H9 (cell line): Measurements from ENCODE around the gene ALG14. TPM values are rescaled to one million over a fixed set of nuclear protein-coding genes. Genes with fewer than 3 reads are reported as not detected.

Experiments
- DNase-seq: peaks from one replicate; pipeline ENCODE4 v3.0.0-alpha.2; 2017
- H2AFZ ChIP-seq: one replicate; pipeline ENCODE4 v1.6.1; 2013; ENCODE audit warnings: mild to moderate bottlenecking, low read length, control low read depth, moderate library complexity
- H2AK5ac ChIP-seq: 2 replicates; pipeline ENCODE4 v1.6.1; 2013; ENCODE audit warnings: low read length, control low read depth, mixed read lengths; ENCODE audit not compliant: insufficient read length
- H2BK120ac ChIP-seq: one replicate; pipeline ENCODE4 v1.6.1; 2013; ENCODE audit warnings: low read depth, mild to moderate bottlenecking, low read length, control low read depth, inconsistent platforms; ENCODE audit not compliant: poor library complexity, severe bottlenecking
- H2BK12ac ChIP-seq: 2 replicates; pipeline ENCODE4 v1.6.1; 2013; ENCODE audit warnings: low read length, control low read depth, mixed read lengths, low read depth; ENCODE audit not compliant: insufficient read length
- H2BK15ac ChIP-seq: 2 replicates; pipeline ENCODE4 v1.6.1; 2013; ENCODE audit warnings: low read depth, low read length, control low read depth
- H2BK20ac ChIP-seq: one replicate; pipeline ENCODE4 v1.6.1; 2013; ENCODE audit warnings: low read depth, mild to moderate bottlenecking, low read length, control low read depth, inconsistent platforms; ENCODE audit not compliant: poor library complexity, severe bottlenecking
- H2BK5ac ChIP-seq: 2 replicates; pipeline ENCODE4 v1.6.1; 2013; ENCODE audit warnings: low read length, control low read depth, mixed read lengths; ENCODE audit not compliant: insufficient read length
- H3K14ac ChIP-seq: 2 replicates; pipeline ENCODE4 v1.6.1; 2013; ENCODE audit warnings: low read length, control low read depth; ENCODE audit not compliant: insufficient read depth
- H3K18ac ChIP-seq: 2 replicates; pipeline ENCODE4 v1.6.1; 2013; ENCODE audit warnings: low read depth, mild to moderate bottlenecking, mixed read lengths, low read length, control low read depth; ENCODE audit not compliant: insufficient read length
- H3K23ac ChIP-seq: 2 replicates; pipeline ENCODE4 v1.6.1; 2013; ENCODE audit warnings: low read length, control low read depth, mixed read lengths, low read depth; ENCODE audit not compliant: insufficient read length
- H3K23me2 ChIP-seq: 2 replicates; pipeline ENCODE4 v1.6.1; 2013; ENCODE audit warnings: low read depth, mild to moderate bottlenecking, mixed read lengths, low read length, control low read depth; ENCODE audit not compliant: insufficient read length, poor library complexity, severe bottlenecking
- H3K27ac ChIP-seq: 2 replicates; pipeline ENCODE4 v1.5.1; 2013; ENCODE audit warnings: low read length, control low read depth, mixed read lengths, low read depth; ENCODE audit not compliant: insufficient read length
- H3K27me3 ChIP-seq: 2 replicates; pipeline ENCODE4 v1.6.1; 2013; ENCODE audit warnings: low read length, control low read depth, inconsistent platforms; ENCODE audit not compliant: insufficient read depth
- H3K4ac ChIP-seq: 2 replicates; pipeline ENCODE4 v1.6.1; 2013; ENCODE audit warnings: low read depth, mild to moderate bottlenecking, control low read depth, inconsistent platforms, low read length, moderate library complexity
- H3K4me1 ChIP-seq: 2 replicates; pipeline ENCODE4 v1.6.1; 2013; ENCODE audit warnings: low read length, control low read depth, inconsistent platforms; ENCODE audit not compliant: insufficient read depth
- H3K4me2 ChIP-seq: 2 replicates; pipeline ENCODE4 v1.6.1; 2013; ENCODE audit warnings: low read length, control low read depth, mixed read lengths; ENCODE audit not compliant: insufficient read length, insufficient read depth
- H3K56ac ChIP-seq: 2 replicates; pipeline ENCODE4 v1.6.1; 2013; ENCODE audit warnings: low read depth, mild to moderate bottlenecking, mixed read lengths, low read length, control low read depth; ENCODE audit not compliant: insufficient read length
- H3K79me1 ChIP-seq: 2 replicates; pipeline ENCODE4 v1.6.1; 2013; ENCODE audit warnings: low read depth, mild to moderate bottlenecking, moderate library complexity, low read length, control low read depth, inconsistent platforms; ENCODE audit not compliant: insufficient read depth, poor library complexity, severe bottlenecking
- H3K79me2 ChIP-seq: 2 replicates; pipeline ENCODE4 v1.6.1; 2013; ENCODE audit warnings: low read length, control low read depth, inconsistent platforms; ENCODE audit not compliant: insufficient read depth
- H3K9ac ChIP-seq: 2 replicates; pipeline ENCODE4 v1.6.1; 2013; ENCODE audit warnings: low read length, control low read depth, mixed read lengths; ENCODE audit not compliant: insufficient read length; ENCODE audit errors: extremely low read depth
- H3K9me3 ChIP-seq: one replicate; pipeline ENCODE4 v1.6.1; 2013; ENCODE audit warnings: low read depth, low read length, inconsistent platforms; ENCODE audit not compliant: control insufficient read depth
- H3T11ph ChIP-seq: one replicate; pipeline ENCODE4 v1.6.1; 2013; ENCODE audit warnings: mild to moderate bottlenecking, low read length, control low read depth, inconsistent platforms
- H4K20me1 ChIP-seq: one replicate; pipeline ENCODE4 v1.6.1; 2013; ENCODE audit not compliant: control insufficient read depth, insufficient read length, insufficient read depth
- H4K5ac ChIP-seq: 2 replicates; pipeline ENCODE4 v1.6.1; 2013; ENCODE audit warnings: low read depth, mild to moderate bottlenecking, mixed read lengths, low read length, control low read depth; ENCODE audit not compliant: insufficient read length
- H4K8ac ChIP-seq: replicated peaks from 2 replicates; pipeline ENCODE4 v1.6.1; 2013; ENCODE audit warnings: low read length, control low read depth, mixed read lengths, low read depth; ENCODE audit not compliant: insufficient read length
- H4K91ac ChIP-seq: 2 replicates; pipeline ENCODE4 v1.6.1; 2013; ENCODE audit warnings: low read depth, mild to moderate bottlenecking, moderate library complexity, mixed read lengths, low read length, control low read depth; ENCODE audit not compliant: insufficient read length
- H3K27ac Mint-ChIP-seq, 3 experiments: 2 replicates in 2 of 3; 3 replicates in 1 of 3; pipeline ENCODE4 v1.8.0; 2020 to 2021; ENCODE audit warnings: mixed read lengths in 3 of 3, mild to moderate bottlenecking in 1 of 3, moderate library complexity in 1 of 3
- H3K27me3 Mint-ChIP-seq: 2 replicates; pipeline ENCODE4 v1.8.0; 2021; ENCODE audit warnings: low read depth, mild to moderate bottlenecking, moderate library complexity, mixed read lengths
- H3K36me3 Mint-ChIP-seq, 3 experiments: 2 replicates in 2 of 3; 3 replicates in 1 of 3; pipeline ENCODE4 v1.8.0; 2020 to 2021; ENCODE audit warnings: low read depth in 3 of 3, mixed read lengths in 3 of 3; ENCODE audit not compliant: insufficient read depth in 1 of 3
- H3K4me1 Mint-ChIP-seq, 2 experiments: 2 replicates each; pipeline ENCODE4 v1.8.0; 2020; ENCODE audit warnings: mixed read lengths in 2 of 2
- H3K4me3 Mint-ChIP-seq, 2 experiments: 2 replicates in 1 of 2; 3 replicates in 1 of 2; pipeline ENCODE4 v1.8.0; 2020 to 2021; ENCODE audit warnings: mild to moderate bottlenecking in 2 of 2, mixed read lengths in 2 of 2, moderate library complexity in 1 of 2
- H3K9me3 Mint-ChIP-seq, 2 experiments: 2 replicates in 1 of 2; 3 replicates in 1 of 2; pipeline ENCODE4 v1.8.0; 2020; ENCODE audit warnings: mild to moderate bottlenecking in 2 of 2, mixed read lengths in 2 of 2, moderate library complexity in 1 of 2
- WGBS: extraction: QIAGEN DNeasy Blood & Tissue Kit; methylation state at CpG from one replicate; pipeline ENCODE4 v1.1.7; 2013; ENCODE audit warnings: missing lambda C conversion rate, low lambda C conversion rate, mixed read lengths; ENCODE audit not compliant: insufficient read length; ENCODE audit errors: extremely low coverage; 5-methylcytosine and 5-hydroxymethylcytosine counted together
- total RNA-seq: library from RNA; stranded (reverse); gene quantifications from 2 replicates; pipeline ENCODE4 v1.2.1, GENCODE V29; 2021
- TF ChIP-seq, protein P1 (sequence below): fragments of 200-600 bp; sonication (generic); conservative IDR thresholded peaks from 3 replicates; pipeline ENCODE4 v1.8.0; 2021; ENCODE audit warnings: antibody characterized with exemption, mild to moderate bottlenecking

Gene ALG14
- total RNA-seq, 1 experiment from 2014 or later: 2.5 TPM

DNA sequence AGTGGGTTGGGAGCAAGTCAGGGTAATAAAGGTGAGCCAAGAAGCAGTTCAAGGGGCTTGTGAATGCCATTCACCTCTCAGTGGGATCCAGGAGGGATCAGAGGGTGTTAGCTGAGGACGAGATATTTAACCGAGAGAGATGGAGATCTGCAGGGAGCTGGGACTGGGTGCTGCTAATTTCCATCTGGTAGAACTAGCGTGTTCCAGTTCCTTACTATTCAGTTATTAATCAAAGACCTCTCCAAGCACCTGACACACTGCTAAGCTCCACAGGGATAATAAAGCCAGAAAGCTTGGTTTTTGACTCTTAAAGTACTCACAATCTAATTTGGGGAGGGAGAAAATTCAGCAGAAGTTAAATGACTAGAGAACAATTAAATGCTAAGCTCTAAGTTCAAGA lies 57.7 kb downstream of the ALG14 start:
- Histone ChIP-seq H4K91ac (no peak overlapping the region), H2BK15ac (no peak overlapping the region), H4K8ac (no peak overlapping the region), H2BK5ac (no peak overlapping the region), H3K79me2 (no peaks in the 10 kb centered on the region), H3K23ac (no peak overlapping the region), H2AFZ (no peak overlapping the region), H3K56ac (no peak overlapping the region), H3K23me2 (no peaks in the 10 kb centered on the region), H2BK120ac (no peak overlapping the region), H3K27me3 (no peaks in the 10 kb centered on the region), H3T11ph (no peak overlapping the region), H3K79me1 (no peaks in the 10 kb centered on the region), H2BK20ac (no peak overlapping the region), H3K4me2 (no peak overlapping the region), H4K20me1 (no peaks in the 10 kb centered on the region), H3K14ac (no peak overlapping the region), H3K9me3 (no peaks in the 10 kb centered on the region), H4K5ac (no peak overlapping the region), H2BK12ac (no peak overlapping the region), H3K4me1 (no peaks in the 10 kb centered on the region), H3K4ac (no peak overlapping the region), H3K9ac (no peak overlapping the region), H2AK5ac (no peak overlapping the region), H3K27ac (no peak overlapping the region), H3K18ac (no peak overlapping the region)
- Mint-ChIP-seq H3K4me1 (peaks cover 8 to 10% of the 10 kb centered on the region in 2 experiments; a peak in 2 of 4 replicates), H3K36me3 (no peaks in the 10 kb centered on the region), H3K9me3 (no peaks in the 10 kb centered on the region), H3K27ac (no peak overlapping the region), H3K27me3 (no peaks in the 10 kb centered on the region), H3K4me3 (no peak overlapping the region)
- no peak for DNase-seq
- no CpG with 5 or more reads among the region's 3 CpGs for WGBS
- TF ChIP-seq, protein P1, sequence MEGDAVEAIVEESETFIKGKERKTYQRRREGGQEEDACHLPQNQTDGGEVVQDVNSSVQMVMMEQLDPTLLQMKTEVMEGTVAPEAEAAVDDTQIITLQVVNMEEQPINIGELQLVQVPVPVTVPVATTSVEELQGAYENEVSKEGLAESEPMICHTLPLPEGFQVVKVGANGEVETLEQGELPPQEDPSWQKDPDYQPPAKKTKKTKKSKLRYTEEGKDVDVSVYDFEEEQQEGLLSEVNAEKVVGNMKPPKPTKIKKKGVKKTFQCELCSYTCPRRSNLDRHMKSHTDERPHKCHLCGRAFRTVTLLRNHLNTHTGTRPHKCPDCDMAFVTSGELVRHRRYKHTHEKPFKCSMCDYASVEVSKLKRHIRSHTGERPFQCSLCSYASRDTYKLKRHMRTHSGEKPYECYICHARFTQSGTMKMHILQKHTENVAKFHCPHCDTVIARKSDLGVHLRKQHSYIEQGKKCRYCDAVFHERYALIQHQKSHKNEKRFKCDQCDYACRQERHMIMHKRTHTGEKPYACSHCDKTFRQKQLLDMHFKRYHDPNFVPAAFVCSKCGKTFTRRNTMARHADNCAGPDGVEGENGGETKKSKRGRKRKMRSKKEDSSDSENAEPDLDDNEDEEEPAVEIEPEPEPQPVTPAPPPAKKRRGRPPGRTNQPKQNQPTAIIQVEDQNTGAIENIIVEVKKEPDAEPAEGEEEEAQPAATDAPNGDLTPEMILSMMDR: no peak
